Spleen (tissue), 11 donors: Measurements from ENCODE around the gene PTGR1. TPM values are rescaled to one million over a fixed set of nuclear protein-coding genes. Genes with fewer than 3 reads are reported as not detected.

Experiments used
- DNase-seq: peaks from one replicate; pipeline ENCODE4 v3.0.0-alpha.2; 2020
- H3K27ac ChIP-seq, 8 donors: fragments of 200-600 bp; sonication (generic) in 7 of 8; 1 replicate in 4 of 8; 2 replicates in 4 of 8; pipeline versions ENCODE4 v1.5.0 to v1.8.0; 2016 to 2021; ENCODE audit warnings: inconsistent platforms in 4 of 8, mild to moderate bottlenecking in 4 of 8, moderate library complexity in 1 of 8
- H3K27me3 ChIP-seq, 7 donors: fragments of 200-600 bp; sonication (generic) in 6 of 7; replicated peaks in 1 of 7; 1 replicate in 4 of 7; 2 replicates in 3 of 7; pipeline versions ENCODE4 v1.5.0 to v1.8.0; 2016 to 2021; ENCODE audit warnings: inconsistent platforms in 3 of 7, mild to moderate bottlenecking in 1 of 7
- H3K36me3 ChIP-seq, 6 donors: fragments of 200-600 bp; sonication (generic) in 5 of 6; 1 replicate in 4 of 6; 2 replicates in 2 of 6; pipeline versions ENCODE4 v1.5.0 to v1.8.0; 2016 to 2021; ENCODE audit warnings: inconsistent platforms in 2 of 6
- H3K4me1 ChIP-seq, 6 donors: fragments of 200-600 bp; sonication (generic) in 5 of 6; 1 replicate in 3 of 6; 2 replicates in 3 of 6; pipeline versions ENCODE4 v1.5.0 to v1.8.0; 2016 to 2021; ENCODE audit warnings: inconsistent platforms in 3 of 6
- H3K4me3 ChIP-seq, 8 donors: fragments of 200-600 bp; sonication (generic) in 7 of 8; 1 replicate in 4 of 8; 2 replicates in 4 of 8; pipeline versions ENCODE4 v1.5.0 to v1.8.0; 2016 to 2021; ENCODE audit warnings: inconsistent platforms in 4 of 8, mild to moderate bottlenecking in 4 of 8, moderate library complexity in 2 of 8
- H3K9me3 ChIP-seq, 8 donors: fragments of 200-600 bp; sonication (generic) in 7 of 8; 1 replicate in 4 of 8; 2 replicates in 4 of 8; pipeline versions ENCODE4 v1.5.0 to v1.8.0; 2016 to 2021; ENCODE audit warnings: inconsistent platforms in 4 of 8
- CTCF ChIP-seq, 11 experiments: fragments of 200-600 bp in 7 of 11; fragments of 450-650 bp in 4 of 11; sonication (generic) in 4 of 11; IDR thresholded peaks in 8 of 11; conservative IDR thresholded peaks in 3 of 11; 1 replicate in 7 of 11; 2 replicates in 4 of 11; pipeline versions ENCODE4 v1.4.0 to v1.8.0; 2016 to 2021; ENCODE audit warnings: antibody characterized with exemption in 11 of 11, inconsistent platforms in 4 of 11, mild to moderate bottlenecking in 1 of 11
- POLR2A ChIP-seq, 3 donors: fragments of 450-650 bp; IDR thresholded peaks; one replicate each; pipeline ENCODE4 v1.5.1; 2017; ENCODE audit warnings: antibody characterized with exemption in 3 of 3, mild to moderate bottlenecking in 1 of 3
- POLR2AphosphoS5 ChIP-seq, 3 donors: sonication (generic); formaldehyde crosslinking; IDR thresholded peaks; one replicate each; pipeline ENCODE4 v1.5.1; 2017; ENCODE audit warnings: antibody characterized with exemption in 3 of 3
- WGBS, 5 donors: extraction: QIAGEN DNeasy Blood & Tissue Kit in 3 of 5; methylation state at CpG; one replicate each; pipeline versions ENCODE4 v1.1.5 to v1.1.7; 2013 to 2018; 5-methylcytosine and 5-hydroxymethylcytosine counted together
- intact Hi-C: fragments of 100-400 bp; cut with DNase I; formaldehyde crosslinking; loops from one replicate; pipeline ENCODE4 v1.15.0; 2023; ENCODE audit warnings: low total_unique reads
- polyA plus RNA-seq, 3 donors: library from polyadenylated mRNA; stranded (reverse); fragments of 200-250 nt; gene quantifications; one replicate each; pipeline ENCODE4 v1.2.1, GENCODE V29; 2013
- total RNA-seq, 7 donors: library from RNA; depleted of rRNA in 3 of 7; stranded (reverse); fragments of >200 nt in 3 of 7; fragmentation: NEBNext Ultra II Directional in 4 of 7; extraction: Animal tissue kit (Norgen Biotek cat#: 25700) in 4 of 7; gene quantifications; one replicate each; pipeline versions ENCODE4 v1.1.0 to v1.2.1, GENCODE V29; 2016 to 2021
- donor health status: healthy with polysubstance abuse.
- donor health status: DM: no; HTN: no; CAD: no; lungs with moderate emphysema.
- donor health status: DM: no; HTN: no; CAD: no.
- donor health status: Bipolar disorder and iron deficiency.
- donor health status: healthy.
- donor health status: DM: no; HTN: no; CAD: no.
- donor health status: DM: yes; HTN: yes; CAD: no.

PTGR1 gene
- total and polyA plus RNA-seq, 10 donors, result 2.8 to 14.6 (median 9.6) TPM

- no peak overlapping the region for H3K27ac ChIP-seq
- WGBS, 5 donors, result 85 to 94% (median 86%) methylated on average over 1 of the region's 1 CpG
Observed at GRCh38 chr9:111633389-111633736, 33.9 kb upstream of the PTGR1 start.

GRCh38 chr9:111632695-111633388 lies 33.4 kb upstream of the PTGR1 start:
- Histone ChIP-seq H3K4me3 (peak overlapping the region in 3 of 8 donors; percentile 89 to 97 (median 94)), H3K27me3 (no peaks in the 10 kb centered on the region), H3K4me1 (peaks cover 9 to 71% (median 45%) of the 10 kb centered on the region in 6 donors), H3K27ac (no peak overlapping the region), H3K9me3 (no peaks in the 10 kb centered on the region), H3K36me3 (no peaks in the 10 kb centered on the region)
- intact Hi-C loops, result loop anchor here (10.0 kb wide), 1 partner anchor 148 kb away; the partner anchor contains the start of gene ECPAS
- 74 to 95% (median 93%) methylated on average over 7 of the region's 7 CpGs for WGBS, 5 donors
- TF ChIP-seq POLR2AphosphoS5 (IDR thresholded peaks at IDR 0.05) (no peak), CTCF (IDR thresholded peaks at IDR 0.05 in 8 of 11, conservative IDR thresholded peaks at IDR 0.05 in 3 of 11) (no peak), POLR2A (IDR thresholded peaks at IDR 0.05) (no peak)
- no peak for DNase-seq

More at GRCh38 chr9:111633389-111633736, 33.9 kb upstream of the PTGR1 start:
- peaks cover 9 to 73% (median 45%) of the 10 kb centered on the region in 6 donors for H3K4me1 ChIP-seq
- no peak for DNase-seq
- intact Hi-C loops, result loop anchor here (10.0 kb wide), 1 partner anchor 149 kb away; the partner anchor contains the start of gene ECPAS
- no peaks in the 10 kb centered on the region for H3K27me3 ChIP-seq
- no peaks in the 10 kb centered on the region for H3K9me3 ChIP-seq
- H3K4me3 ChIP-seq, result peak overlapping the region in 1 of 8 donors; percentile 97
- TF ChIP-seq CTCF (IDR thresholded peaks at IDR 0.05 in 8 of 11, conservative IDR thresholded peaks at IDR 0.05 in 3 of 11), result no peak
- no peak for TF ChIP-seq POLR2AphosphoS5 (IDR thresholded peaks at IDR 0.05)
- TF ChIP-seq POLR2A (IDR thresholded peaks at IDR 0.05), result no peak
- no peaks in the 10 kb centered on the region for H3K36me3 ChIP-seq

DNA sequence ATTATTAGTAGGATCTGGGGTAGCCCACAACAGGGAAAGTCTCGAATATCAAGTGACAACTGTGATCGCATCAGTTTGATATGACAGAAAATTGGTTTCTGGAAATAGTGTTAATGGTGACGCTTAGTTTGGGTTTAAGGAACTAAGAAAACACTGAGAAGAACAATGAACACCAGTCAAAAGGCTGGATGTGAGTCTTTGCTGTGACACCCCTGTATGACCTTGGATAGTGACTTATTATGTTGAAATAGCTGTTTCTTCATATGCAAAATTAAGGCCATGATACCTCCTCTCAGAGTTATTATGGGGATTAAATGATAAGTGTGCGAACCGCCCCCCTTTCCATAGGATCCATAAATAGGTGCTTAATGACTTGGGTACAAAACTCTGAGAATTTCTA lies 32.6 kb upstream of the PTGR1 start:
- peaks cover 9 to 63% (median 45%) of the 10 kb centered on the region in 6 donors for H3K4me1 ChIP-seq
- 36 to 41% (median 40%) methylated on average over 5 of the region's 5 CpGs for WGBS, 5 donors
- no peaks in the 10 kb centered on the region for H3K9me3 ChIP-seq
- no peaks in the 10 kb centered on the region for H3K36me3 ChIP-seq
- DNase-seq, result no peak
- H3K27ac ChIP-seq, result peak overlapping the region in 7 of 8 donors; percentile 85 to 97 (median 94)
- no peaks in the 10 kb centered on the region for H3K27me3 ChIP-seq
- intact Hi-C loops, result loop anchor here (10.0 kb wide), 1 partner anchor 147 kb away; the partner anchor contains the start of gene ECPAS
- no peak for TF ChIP-seq POLR2AphosphoS5 (IDR thresholded peaks at IDR 0.05)
- no peak for TF ChIP-seq POLR2A (IDR thresholded peaks at IDR 0.05)
- TF ChIP-seq CTCF (IDR thresholded peaks at IDR 0.05 in 8 of 11, conservative IDR thresholded peaks at IDR 0.05 in 3 of 11), result no peak
- peak overlapping the region; percentile 69 to 97 (median 90) for H3K4me3 ChIP-seq
